HG03432 (cell line): ENCODE measurements around the gene STK38L.

ENCODE experiments used
- ATAC-seq: cut with Tn5 transposase; IDR thresholded peaks from one replicate; pipeline ENCODE4 v1.9.1; 2021; ENCODE audit warnings: mild to moderate bottlenecking, moderate library complexity; ENCODE audit not compliant: unreplicated experiment

The STK38L gene

DNA sequence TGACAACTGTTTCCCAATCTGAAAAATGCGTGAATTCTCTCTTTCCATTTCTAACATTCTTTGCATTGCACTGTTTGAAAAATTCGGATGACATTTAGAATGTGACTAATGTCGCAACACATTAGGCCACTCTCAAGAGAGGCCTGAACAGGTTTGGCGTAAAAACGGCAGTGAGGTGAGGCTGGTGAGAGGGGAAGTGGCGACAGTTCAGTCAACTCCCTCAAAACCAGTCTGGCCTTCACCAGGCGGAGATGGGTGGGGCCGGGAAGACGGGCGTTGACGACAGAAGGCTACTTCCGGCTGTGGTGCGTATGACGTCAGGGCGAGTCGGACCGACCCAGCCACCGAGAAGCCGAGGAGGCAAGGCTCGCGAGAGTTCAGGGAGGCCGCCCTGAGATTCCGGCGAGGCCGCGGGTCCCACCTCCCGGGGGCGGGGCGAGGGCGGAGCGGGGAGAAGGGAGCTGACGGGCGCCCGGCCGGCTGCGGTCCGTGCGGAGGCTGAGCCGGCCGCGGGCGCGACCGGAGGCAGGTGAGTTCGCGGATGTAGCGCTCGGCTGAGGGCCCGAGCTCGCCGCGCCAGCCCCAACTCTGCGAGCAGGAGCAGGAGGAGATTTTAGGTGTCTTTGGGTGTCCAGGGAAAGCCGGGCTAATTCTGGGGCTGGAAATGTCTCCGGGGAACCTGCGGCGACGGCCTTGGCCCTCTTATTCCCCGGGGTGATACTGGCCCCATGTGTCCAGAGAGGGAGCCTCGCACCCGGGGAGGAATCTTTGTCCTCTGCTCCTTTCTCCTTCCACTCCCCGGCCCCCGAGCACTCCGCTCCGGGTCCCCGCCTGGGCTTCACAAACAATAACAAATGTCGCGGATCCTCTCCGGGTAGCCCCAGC, at the start of gene STK38L:
STK38L (plus strand) TSS at position 483 of the 885 bp plus-strand sequence. CDS start 53,435 bp downstream, outside the sequence.
- ATAC-seq, result peak; percentile 97

DNA sequence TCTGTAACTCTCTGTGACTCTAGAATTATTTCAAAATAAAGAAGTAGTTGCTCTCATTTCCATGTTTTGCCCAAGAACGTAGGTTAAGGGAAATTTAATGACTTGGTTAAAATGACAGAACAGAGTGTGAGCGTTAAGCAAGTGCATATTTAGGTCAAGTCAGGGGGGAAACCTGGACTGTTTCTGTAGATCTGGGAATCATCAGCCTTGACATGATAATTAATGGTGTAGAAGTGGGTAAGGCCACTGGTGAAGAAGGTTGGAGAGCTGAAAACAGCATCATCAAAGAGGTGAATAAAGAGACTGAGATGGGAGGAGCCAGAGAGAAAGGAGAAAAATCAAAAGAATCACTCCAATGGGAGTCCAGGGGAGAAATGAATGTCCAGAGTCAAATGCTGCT, 49.4 kb upstream of the STK38L start:
- no peak for ATAC-seq

DNA sequence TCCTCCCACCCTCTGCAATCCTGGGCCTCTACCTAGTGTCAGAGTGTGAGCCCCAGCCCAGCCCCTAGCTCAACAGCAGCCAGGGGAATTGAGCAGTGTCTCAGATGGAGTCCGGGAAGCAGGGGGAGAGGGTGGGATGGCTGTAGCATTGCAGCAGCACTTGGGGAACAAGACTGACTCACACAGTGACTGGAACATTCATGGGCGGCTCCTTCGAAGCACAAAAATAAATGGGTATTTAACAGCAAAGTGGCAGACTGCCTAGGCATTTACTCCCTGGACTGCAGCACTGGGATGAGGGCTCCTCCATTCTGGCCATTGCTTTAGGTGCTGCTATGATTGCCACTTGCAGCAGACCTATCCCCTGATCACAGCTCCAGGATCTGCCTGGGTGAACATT, 46.0 kb upstream of the STK38L start:
- no peak for ATAC-seq

GRCh38 chr12:27199638-27200300, 44.3 kb upstream of the STK38L start:
- ATAC-seq, result no peak

DNA sequence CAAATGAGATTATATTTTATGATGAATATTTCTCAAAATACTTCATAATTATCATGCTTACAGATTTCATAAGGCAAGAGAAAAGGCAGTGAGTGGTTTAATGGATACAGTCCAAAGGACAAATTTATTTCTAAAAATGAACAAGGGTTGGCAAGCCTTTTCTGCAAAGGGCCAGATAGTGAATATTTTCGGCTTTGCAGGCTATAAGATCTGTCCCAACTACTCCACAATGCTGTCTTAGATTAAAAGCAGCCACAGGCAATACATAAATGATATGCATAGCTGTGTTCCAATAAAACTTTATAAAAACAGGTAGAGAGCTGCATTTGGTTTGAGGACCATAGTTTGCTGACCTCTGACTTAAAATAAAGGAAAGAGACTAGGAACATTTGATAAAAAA, 42.9 kb upstream of the STK38L start:
- ATAC-seq, result no peak

DNA sequence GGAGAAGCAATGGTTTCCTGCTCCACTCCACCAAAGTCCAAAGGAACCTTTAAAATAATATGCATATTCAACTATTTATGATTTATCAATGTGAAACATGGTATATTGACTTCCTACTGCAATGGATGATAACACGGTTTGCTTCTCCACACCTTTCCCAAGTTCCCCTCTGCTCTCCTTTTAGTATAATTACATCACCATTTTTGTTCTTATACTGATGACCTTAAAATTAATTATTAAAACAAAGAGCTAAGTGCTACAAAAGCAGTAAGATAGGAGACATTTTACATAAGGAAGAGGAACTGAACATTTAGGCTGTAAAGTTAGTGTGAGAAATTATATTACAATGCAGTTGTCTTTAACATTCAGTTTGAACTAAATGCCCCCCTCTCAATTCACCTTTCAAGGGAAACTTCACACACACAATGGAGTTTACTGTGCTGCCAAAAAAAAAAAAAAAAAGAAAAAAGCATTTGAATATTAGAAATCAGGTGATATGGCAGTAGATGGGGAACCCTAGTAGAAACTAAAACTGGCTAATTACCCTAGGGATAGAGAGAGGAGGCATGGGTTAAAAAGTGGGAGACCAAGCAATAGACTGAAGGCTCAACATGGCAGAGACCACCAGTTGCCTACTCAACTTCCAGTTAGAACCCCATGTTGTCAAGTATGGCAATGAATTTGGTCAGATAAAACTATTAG, 37.1 kb upstream of the STK38L start:
- ATAC-seq, result no peak

GRCh38 chr12:27207615-27208413, 36.3 kb upstream of the STK38L start:
- ATAC-seq, result peak; percentile 89

DNA sequence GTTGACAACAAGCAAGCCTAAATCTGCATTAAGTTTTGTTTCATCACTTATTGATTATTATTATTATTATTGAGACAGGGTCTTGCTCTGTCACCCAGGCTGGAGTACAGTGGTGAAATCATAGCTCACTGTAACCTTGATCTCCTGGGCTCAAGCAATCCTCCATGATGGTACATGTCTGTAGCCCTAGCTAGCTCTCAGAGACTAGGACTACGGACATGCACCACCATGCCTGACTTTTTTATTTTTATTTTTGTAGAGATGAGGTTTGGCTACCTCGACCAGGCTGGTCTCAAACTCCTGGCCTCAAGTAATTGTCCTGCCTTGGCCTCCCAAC, 35.7 kb upstream of the STK38L start:
- ATAC-seq, result peak; percentile 28

- ATAC-seq, result no peak
Observed at GRCh38 chr12:27209257-27209910, 34.7 kb upstream of the STK38L start.

DNA sequence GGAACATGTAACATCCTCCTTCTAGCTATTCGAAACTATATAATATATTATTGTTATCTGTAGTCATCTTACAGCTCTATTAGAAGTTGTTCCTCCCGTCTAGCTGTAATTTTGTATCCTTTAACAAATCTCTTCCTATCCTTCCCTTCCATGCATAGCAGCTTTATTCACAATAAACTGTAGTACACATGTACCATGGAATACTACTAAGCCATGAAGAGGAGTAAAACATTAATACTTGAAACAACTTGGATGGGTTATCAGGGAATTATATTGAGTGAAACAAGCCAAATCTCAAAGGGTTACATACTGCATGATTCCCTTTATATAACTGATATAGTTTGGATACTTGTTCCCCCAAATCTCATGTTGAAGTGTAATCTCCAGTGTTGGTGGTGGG, 33.9 kb upstream of the STK38L start:
- ATAC-seq, result no peak

DNA sequence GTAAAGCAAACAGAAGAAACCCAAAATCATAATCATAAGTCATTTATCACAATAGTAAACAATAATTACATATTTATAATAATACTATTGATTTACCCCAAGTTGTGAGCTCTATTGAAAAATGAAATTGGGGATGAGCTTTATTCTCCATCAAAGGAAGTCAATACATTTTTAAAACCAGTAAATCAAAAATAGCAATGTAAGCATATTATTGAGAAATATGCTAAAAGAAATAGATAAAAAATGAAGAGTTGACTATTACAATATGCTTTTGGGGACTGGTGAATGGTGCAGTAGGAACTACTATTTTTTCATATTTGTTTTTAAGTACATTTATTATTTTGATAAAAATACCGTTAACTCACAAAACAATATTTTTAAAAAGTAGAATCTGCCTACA, 31.2 kb upstream of the STK38L start:
- ATAC-seq, result no peak

- ATAC-seq, result no peak
Observed at GRCh38 chr12:27213304-27213703, 30.8 kb upstream of the STK38L start.

- no peak for ATAC-seq
Observed at GRCh38 chr12:27213830-27214787, 30.0 kb upstream of the STK38L start.

DNA sequence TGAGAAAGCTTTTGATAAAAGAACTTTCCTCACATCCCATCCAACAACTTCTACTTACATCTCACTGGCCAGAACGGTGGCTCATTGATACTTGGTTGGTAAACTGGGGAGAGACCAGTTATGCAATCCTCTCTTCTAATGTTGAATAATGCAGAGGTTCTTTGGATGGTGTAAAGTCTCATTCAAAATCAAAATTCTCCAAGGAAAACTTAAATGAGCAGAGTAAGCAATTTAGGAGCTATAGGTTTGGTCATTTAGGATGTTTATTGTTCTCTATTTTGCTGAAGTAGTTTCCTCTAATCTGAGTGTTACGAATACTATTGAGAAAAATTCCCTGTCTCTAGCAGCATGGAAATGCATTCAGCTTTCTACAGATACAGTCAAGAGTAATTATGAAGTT, 26.5 kb upstream of the STK38L start:
- no peak for ATAC-seq

DNA sequence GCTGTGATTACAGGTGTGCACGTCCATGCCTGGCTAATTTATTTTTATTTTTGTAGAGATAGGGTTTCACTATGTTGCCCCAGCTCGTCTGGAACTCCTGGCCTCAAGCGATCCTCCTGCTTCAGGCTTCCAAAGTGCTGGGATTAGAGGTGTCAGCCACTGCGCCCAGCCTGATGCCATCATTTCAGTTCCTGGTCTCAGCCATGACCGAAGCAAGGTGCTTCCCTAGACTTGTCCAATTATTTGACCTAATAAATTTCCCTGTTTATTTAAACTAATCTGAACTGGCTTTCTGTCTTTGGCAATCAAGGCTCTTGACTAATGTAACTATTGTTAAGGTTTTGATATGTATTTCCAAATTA, 24.4 kb upstream of the STK38L start:
- ATAC-seq, result no peak

- ATAC-seq, result peak; percentile 75
Observed at GRCh38 chr12:27220055-27220987, 23.8 kb upstream of the STK38L start.

- no peak for ATAC-seq
Observed at GRCh38 chr12:27220988-27221345, 23.1 kb upstream of the STK38L start.

GRCh38 chr12:27221625-27222387, 22.3 kb upstream of the STK38L start:
- peak; percentile 77 for ATAC-seq
